HG02759 (cell line): Measurements from ENCODE around the gene POLR1C.
"Not testable (repeated sequence)": the region's sequence is repeated elsewhere in the genome, so short reads cannot be mapped to it uniquely, and the experiment has no call there.

Experiments
- ATAC-seq: cut with Tn5 transposase; IDR thresholded peaks from one replicate; pipeline ENCODE4 v1.9.1; 2021; ENCODE audit warnings: mild to moderate bottlenecking, moderate library complexity; ENCODE audit not compliant: unreplicated experiment

The POLR1C gene, protein sequence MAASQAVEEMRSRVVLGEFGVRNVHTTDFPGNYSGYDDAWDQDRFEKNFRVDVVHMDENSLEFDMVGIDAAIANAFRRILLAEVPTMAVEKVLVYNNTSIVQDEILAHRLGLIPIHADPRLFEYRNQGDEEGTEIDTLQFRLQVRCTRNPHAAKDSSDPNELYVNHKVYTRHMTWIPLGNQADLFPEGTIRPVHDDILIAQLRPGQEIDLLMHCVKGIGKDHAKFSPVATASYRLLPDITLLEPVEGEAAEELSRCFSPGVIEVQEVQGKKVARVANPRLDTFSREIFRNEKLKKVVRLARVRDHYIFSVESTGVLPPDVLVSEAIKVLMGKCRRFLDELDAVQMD

DNA sequence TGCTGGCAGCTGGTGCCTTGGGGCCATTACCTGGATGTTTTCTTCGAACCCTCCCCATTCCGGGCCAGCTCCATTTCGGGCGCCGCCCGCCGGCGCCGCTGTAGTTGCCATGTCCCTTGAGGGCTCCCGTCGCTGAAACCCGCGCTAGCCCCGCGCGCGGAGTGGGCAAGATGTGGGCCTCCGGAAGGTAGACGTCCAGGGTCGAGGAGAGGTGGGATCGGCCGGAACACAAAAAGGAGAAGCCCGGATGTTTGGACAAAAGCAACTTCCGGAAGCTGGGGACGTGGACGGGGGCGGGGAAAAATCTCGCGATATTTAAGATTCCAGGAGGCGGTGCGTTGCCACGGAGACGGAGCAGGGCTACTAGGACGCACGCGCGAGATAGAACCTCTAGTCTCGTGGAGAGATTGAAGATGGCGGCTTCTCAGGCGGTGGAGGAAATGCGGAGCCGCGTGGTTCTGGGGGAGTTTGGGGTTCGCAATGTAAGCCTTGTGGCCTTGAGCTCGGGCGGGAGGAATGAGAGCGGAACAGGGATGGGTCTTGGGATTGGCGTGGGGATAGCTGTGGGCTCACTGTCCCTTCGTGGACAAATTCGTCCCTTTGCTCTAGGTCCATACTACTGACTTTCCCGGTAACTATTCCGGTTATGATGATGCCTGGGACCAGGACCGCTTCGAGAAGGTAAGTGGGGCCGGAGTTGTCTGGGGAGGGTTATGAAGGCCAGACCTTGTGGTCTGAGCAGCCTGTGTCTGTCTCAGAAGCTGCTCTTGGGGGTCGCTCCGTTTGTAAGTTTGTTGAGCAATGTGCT lies at the start of gene POLR1C, which contains the start of gene YIPF3:
Gene POLR1C (plus strand): TSS at position 393 of the 808 bp plus-strand sequence. CDS start 21 bp downstream, at position 414.
Gene YIPF3 (minus strand): TSS at position 230 of the 808 bp plus-strand sequence. CDS start 119 bp downstream, at position 111.
- ATAC-seq: peak; percentile 88

DNA sequence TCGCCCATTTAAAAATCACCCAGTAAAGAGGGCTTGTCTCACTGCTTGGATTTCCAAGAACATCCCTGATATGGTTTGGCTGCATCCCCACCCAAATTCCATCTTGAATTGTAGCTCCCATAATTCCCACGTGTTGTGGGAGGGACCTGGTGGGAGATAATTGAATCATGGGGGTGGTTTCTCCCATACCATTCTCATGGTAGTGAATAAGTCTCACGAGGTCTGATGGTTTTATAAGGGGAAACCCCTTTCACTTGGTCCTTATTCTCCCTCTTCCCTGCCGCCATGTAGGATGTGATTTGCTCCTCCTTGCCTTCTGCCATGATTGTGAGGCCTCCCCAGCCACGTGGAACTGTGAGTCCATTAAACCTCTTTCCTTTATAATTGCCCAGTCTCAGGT lies 49.6 kb upstream of the POLR1C start:
- not testable (repeated sequence) for ATAC-seq

DNA sequence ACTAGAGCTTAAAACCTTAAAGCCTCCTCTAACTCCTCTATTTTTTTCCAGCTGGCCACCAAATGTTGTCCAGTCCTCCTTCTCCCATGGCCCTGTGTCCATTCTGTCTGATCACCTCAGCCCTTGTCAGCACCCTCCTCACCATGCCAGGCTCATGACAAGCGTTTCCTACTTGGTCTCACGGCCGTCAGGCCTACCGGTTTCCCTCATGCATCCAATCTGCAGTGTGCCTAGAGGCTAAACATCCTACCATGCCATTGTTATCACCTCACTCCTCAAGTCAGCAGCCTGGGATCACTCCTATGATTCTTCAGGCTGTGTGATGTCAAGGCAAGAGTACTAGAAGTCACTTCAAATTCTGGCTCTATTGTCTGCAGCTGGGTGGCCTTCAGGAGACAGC lies 49.1 kb upstream of the POLR1C start:
- ATAC-seq: no peak

DNA sequence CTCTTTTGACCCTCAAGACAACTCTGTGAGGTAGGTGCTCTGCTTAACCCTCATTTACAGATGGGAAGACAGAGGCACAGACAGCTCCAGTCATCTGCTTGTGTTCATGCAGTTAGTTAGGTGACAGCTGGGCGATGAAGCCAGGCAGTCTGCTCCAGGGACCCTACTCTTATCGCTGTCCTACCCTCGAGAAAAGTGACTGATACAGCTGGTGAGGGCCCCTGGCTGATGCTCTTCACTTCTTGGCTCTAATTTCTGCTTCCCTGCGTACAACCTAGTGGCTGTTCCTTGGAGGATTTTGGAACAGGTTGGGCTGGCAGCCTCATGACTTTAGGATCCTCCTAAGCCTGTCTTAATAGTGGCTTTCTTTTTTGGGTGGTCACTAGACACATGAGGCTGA lies 48.6 kb upstream of the POLR1C start:
- no peak for ATAC-seq

DNA sequence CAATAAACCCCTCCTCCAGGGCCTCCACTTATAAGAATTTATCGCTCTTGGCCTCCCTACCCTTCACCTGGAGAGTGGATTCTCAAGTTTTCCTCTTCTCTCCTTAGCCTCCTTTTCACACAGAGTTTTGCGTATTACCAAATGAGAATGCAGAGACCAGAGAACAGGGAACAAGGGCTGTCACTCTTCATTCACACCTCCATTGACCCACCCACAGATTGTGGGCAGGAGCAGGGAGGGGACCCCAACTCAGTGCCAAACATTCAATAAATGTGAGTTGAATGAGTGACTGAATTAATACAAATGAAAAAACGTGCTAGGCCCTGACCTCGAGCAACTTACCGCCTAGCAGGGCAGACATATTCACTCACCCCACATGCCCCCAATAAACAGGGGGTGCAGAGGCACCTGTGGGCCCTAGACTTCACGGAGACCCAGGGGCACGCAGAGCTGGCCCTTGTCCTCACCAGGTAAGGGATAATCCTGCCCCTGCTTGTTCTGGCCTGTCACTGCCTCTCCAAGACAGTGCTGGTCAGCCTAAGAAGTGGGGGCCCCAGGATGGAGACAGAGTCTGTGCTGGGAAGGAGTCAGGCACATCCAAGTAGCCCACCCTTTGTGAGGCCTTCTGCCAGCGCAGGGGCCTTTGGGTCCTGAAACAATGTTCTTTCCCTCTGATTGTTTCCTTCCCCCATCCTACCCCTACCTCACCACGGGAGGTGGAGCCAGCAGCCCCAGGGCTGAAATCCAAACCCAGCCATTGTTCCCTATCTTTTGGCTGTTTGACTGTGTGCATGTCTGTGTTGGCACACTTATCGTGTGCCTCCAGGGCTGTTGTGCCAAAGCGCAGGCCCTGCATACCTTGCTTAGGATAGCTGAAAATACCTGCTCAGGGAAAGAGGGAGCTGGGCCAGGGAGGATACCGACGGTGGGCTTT lies 47.9 kb upstream of the POLR1C start:
- ATAC-seq: no peak

DNA sequence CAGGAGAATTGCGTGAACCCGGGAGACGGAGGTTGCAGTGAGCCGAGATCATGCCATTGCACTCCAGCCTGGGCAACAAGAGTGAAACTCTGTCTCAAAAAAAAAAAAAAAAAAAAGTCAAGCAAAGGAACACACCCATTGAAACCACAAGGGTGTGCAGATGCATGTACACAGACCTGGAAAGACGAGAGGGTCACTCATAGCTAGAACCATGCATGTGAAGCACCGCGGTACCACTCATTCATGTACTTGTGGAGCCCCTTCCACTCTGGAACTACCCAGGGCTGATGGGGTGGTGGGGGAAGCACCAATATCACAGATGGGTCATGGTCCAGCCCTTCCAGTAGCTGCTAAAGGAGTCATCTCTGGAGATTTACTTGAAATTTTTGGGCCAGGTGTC lies 46.9 kb upstream of the POLR1C start:
- ATAC-seq: no peak

DNA sequence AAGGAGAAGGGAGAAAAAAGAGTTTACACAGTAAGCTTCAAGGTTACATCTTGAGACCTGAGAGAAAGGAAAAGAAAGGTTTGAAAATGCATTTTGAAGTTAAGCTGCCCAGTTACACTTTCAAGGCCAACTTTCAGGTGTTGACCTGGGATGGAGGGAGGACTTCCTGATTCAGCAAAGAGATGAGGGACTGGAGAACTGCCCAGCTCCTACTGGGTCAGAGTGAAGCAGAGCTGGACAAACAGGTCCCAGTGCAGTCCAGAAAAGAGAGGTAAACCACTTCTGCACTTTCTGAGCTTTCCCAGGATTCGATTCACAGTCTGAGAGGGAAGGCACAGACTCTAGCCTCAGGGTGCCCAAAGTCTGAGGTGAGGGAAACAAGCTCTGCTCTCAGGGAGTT lies 45.5 kb upstream of the POLR1C start:
- no peak for ATAC-seq

DNA sequence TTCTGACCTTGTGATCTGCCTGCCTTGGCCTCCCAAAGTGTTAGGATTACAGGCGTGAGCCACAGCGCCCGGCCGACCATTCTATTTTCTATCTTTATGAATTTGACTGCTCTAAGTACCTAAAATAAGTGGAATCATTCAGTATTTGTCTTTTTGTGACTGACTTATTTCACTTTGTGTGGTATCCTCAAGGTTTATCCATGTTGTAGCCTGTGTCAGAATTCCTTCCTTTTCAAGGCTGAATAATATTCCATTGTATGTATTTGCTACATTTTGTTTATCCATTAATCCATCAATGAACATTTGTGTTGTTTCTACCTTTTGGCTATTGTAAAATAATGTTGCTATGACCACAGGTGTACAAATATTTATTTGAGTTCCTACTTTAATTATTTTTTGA lies 44.4 kb upstream of the POLR1C start:
- no peak for ATAC-seq

DNA sequence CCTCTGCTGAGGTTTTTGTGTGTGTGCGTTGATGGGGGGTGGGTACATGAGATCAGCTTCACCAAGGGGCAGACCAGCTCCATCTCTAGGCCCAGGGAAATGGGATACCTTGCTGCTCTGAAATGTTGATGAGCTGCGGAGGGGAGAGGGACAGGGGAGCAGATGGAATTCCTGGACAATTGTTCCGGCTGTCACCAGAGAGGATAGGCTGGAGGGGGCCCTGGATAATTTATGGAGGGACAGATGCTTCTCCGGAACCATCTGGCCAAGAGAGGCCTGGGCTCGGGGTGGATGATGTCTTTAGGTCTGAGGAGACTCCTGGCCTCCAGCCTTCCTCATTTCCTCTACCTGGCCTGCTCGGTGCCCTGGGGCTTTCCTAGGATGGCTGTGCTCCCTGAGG lies 41.4 kb upstream of the POLR1C start:
- no peak for ATAC-seq

DNA sequence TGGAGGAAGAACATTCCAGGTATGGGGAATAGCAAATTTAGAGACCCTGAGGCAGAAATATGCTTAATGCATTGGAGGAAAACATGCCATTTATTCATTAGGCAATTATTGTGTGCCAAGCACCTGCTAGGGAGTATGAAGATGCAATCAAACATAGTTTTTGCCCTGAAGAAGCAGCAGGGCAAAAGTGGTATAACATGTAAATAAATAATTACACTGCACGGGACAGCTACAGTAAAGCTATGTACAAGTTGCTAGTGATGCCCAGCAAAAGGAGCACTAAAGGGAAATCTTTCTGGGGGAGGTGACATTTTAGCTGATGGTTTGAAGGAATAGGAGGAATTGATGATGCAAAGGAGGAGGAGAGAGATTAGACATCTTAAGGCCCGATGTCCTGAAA lies 40.1 kb upstream of the POLR1C start:
- ATAC-seq: no peak

DNA sequence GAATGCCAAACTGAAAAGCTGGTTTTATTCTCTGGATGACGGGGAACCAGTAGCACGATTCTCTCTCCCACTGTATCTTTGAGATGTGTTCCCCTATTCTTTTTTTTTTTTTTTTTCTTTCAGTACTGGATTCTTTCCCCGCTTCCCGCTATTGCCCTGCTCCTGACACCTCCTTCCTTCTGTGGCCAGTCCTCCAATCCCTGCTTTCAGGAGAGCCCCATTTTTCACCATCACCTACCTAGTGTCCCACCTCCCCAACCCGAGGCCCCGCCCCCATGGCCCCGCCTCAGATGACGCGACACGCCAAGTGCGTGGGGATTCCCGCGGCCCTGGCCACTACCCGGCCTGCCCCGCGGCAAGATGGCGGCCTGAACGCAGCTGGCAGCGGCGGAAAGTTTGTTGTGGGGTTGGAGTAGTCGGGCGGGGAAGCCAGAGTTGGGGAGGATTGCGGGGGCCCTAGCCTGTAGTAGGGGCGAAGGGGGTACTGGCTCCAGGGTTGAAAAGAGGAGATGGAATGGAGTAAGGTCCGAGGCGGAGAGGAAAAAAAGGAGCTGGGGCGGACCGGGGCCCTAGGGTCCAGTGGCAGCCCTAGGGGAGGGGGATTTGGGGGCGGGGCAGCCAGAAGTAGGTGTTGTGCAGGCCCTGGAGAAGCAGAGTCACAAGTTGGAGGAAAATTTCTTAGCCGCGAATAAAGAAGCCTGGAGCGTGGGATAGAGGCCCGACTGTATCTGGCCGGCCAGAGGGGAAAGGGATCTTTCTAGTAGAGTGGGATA lies 39.5 kb upstream of the POLR1C start, which contains the start of gene TJAP1:
Gene TJAP1 (plus strand): TSS at position 336 of the 773 bp plus-strand sequence. CDS start 21,432 bp downstream, outside the sequence.
- ATAC-seq: peak; percentile 98

DNA sequence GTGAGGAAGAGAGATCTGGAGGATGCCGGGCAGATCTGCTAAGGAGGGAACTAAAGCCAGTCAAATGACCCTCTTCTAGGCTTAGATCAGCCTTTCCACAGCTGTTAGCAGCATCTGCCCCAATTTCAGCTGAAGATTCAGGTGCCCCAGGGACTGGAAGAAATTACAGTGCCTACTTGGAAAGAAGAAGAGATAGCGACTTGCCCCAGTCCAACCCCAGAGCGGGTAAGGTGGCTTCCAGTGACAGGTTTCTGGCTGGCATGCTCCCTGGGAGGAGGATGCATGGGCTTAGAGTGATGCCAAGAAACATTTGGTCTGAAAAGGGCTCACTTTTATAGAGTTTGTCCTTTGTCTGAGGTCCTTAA lies 38.9 kb upstream of the POLR1C start:
- no peak for ATAC-seq

DNA sequence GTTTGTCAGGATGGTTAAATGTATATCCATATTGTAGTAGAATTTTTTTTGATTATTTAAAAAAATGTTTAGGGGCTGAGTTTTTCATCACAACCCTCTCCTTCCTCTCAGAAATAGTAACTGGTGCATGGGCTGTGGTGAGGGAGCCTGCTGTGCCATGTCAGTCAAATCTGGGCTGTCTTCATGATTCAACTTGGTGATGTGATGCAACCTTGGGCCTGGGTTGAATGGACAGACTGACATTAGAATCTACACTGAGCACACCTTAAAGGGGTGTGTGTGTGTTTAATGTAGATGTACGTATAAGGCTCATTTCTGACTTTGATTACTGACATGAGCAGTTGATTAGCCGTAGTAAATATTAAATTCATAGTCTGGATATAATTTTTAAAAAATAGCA lies 35.8 kb upstream of the POLR1C start:
- ATAC-seq: no peak

DNA sequence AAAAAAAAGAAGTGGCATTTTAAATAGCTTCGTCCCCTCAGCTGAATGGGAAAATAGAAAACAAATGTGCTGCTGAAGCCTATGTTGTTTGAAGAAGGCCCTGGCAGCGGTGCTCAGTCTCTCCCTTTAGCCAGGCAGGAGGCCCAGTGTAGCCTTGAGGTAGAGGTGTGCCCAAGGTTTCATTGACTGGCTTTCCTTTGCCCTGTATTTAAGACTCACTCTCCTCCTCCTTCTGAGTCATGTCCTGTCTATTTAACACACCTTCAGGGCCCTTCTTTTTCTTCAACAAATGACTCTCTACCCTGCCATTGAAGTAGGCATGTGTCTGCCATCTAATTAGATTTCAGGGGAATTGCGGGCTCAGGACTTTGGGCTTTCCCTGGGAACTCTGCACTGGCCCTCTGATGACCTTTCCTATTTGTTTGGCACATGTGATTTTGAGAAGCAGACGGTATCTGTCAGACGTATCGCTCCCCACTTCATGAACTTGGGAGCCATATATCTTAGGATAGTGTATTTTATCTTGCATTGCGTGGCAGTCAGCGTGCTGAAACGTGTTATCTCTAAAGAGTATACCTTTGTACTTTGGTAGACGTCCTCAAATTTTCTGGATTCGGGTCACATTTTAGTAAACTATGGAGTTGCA lies 35.2 kb upstream of the POLR1C start:
- no peak for ATAC-seq

DNA sequence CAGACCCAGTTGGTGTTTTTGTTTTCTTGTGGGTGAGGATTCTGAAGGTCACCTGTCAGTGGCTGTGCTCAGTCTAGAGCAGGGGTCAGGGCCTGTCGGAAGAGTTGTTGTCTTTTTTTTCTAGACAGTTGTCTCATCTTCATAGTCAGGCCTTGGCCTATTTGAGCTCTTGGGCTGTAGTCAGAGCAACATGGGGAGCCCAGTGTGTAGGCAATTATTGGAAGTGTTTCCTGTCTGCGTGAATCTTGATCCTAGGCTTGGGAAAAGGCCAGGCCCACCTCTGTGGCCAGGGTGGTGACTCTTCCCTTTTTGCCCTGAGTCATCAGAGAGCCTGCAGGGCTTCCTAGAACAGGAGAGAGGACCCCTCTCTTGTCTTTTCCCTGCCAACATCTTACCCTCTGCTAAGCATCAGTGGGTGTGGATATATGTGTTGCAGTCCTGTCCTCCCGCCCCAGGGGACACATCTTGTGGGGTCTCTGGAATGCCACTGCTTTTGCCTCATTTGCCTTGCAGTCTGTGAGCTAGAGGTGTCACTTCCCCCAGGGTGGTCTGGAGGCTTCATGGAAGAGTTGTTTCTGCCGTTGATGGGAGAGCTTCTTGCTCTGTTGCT lies 28.1 kb upstream of the POLR1C start:
- no peak for ATAC-seq

DNA sequence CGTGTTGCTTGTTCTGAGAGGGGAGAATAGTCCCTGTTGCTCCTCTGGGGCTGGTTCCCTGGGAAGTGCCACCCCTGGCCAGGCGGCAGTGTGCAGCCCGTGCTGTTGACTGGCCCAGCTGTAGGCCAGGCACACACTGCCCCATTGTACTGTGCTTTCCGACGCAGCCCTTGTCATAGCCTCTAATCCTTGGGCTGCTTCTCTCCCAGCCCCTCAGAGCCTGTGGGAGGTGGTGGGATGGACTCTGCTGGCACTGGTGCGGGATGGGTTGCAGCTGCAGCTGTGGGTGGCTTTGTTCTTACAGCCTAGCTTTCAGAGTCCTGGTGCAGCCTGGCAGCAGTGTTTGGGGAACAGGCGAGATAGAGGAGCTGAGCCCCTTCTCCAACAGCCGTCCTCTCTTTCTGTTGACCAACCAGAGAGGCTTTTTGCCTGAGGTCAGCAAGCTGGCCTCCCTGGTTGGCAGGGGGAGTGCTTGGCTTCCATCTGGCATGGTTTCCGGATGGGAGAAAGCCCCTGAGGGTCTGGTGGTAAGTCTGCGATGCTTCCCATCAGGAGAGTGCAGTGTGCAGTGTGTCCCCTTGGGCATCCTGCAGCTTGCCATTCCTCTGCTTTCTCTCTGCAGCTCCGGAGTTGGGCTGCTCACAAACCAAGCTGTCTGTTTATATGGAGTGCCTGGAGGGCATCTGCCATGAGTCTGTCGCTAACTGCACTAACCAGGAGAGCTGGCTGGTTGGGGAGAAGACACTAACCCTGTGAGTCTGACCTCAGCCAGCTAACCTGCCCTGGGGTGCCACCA lies 27.4 kb upstream of the POLR1C start:
- no peak for ATAC-seq

DNA sequence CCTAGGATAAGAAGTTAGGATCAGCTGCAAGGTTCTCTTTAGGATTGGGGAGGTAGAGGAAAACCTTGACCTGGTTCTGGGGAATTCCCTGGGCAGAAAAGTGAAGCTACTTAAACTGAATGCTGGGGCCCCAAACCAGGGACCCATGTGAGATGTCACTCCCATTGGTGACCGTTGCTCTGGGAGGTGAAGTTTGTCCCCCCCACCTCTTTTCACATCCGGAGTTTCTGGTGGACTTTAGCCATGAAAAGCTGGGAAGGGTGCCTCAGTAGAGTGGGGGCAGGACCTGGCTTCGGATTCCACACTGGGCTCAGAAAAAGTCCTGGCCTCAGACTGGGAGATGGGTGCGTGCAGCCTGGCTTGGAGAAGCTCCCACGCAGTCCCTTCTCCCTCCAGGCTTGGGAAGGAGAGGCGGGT lies 26.4 kb upstream of the POLR1C start:
- no peak for ATAC-seq
